Osteoblast (primary cell): ENCODE results near the gene GDNF. TPM values are rescaled to one million over a fixed set of nuclear protein-coding genes. Genes with fewer than 3 reads are reported as not detected.

Experiments
- DNase-seq: peaks from one replicate; pipeline ENCODE4 v3.0.0; 2011; ENCODE audit warnings: low spot score, mixed read lengths; ENCODE audit not compliant: insufficient read length; ENCODE audit errors: missing footprints
- H2AFZ ChIP-seq: 2 replicates; pipeline ENCODE4 v1.6.0; 2011; ENCODE audit warnings: mild to moderate bottlenecking, low read length
- H3K27ac ChIP-seq: 2 replicates; pipeline ENCODE4 v1.5.1; 2011; ENCODE audit warnings: mild to moderate bottlenecking, low read depth, low read length, moderate library complexity
- H3K27me3 ChIP-seq: 2 replicates; pipeline ENCODE4 v1.6.0; 2012; ENCODE audit warnings: mild to moderate bottlenecking, control low read depth, inconsistent platforms, low read length, moderate library complexity; ENCODE audit not compliant: insufficient read depth
- H3K36me3 ChIP-seq: 2 replicates; pipeline ENCODE4 v1.5.1; 2011; ENCODE audit warnings: mild to moderate bottlenecking, low read length, control low read depth, moderate library complexity; ENCODE audit not compliant: insufficient read depth
- H3K4me1 ChIP-seq: 2 replicates; pipeline ENCODE4 v1.5.1; 2011; ENCODE audit warnings: mild to moderate bottlenecking, low read length, control low read depth, moderate library complexity; ENCODE audit not compliant: insufficient read depth
- H3K4me2 ChIP-seq: 2 replicates; pipeline ENCODE4 v1.6.0; 2011; ENCODE audit warnings: mild to moderate bottlenecking, low read length; ENCODE audit not compliant: insufficient read depth
- H3K4me3 ChIP-seq: fragments of 200-600 bp; sonication (generic); 3 replicates; pipeline ENCODE4 v1.5.1; 2012; ENCODE audit warnings: mild to moderate bottlenecking, low read length, inconsistent platforms; ENCODE audit not compliant: insufficient read depth
- H3K79me2 ChIP-seq: 2 replicates; pipeline ENCODE4 v1.6.0; 2012; ENCODE audit warnings: mild to moderate bottlenecking, low read length, control low read depth, inconsistent platforms; ENCODE audit not compliant: insufficient read depth
- H3K9me3 ChIP-seq: 2 replicates; pipeline ENCODE4 v1.5.1; 2011; ENCODE audit warnings: low read depth, low read length, control low read depth
- H4K20me1 ChIP-seq: 2 replicates; pipeline ENCODE4 v1.6.0; 2012; ENCODE audit warnings: mild to moderate bottlenecking, low read length, control low read depth; ENCODE audit not compliant: insufficient read depth
- CTCF ChIP-seq: IDR thresholded peaks from 2 replicates; pipeline ENCODE4 v1.5.1; 2011; ENCODE audit warnings: mild to moderate bottlenecking, low read depth, low read length, moderate library complexity; ENCODE audit errors: extremely low read depth
- total RNA-seq: library from RNA; depleted of rRNA; stranded (reverse); fragments of >200 nt; gene quantifications from 2 replicates; pipeline ENCODE4 v1.2.3, GENCODE V29; 2012

Gene GDNF
- total RNA-seq, 1 donor, result 6.2 TPM

- Histone ChIP-seq H3K4me2 (no peak overlapping the region), H3K4me1 (peaks cover 16% of the 10 kb centered on the region), H3K4me3 (no peak overlapping the region), H3K27ac (peak overlapping the region; percentile 51), H4K20me1 (no peaks in the 10 kb centered on the region), H3K27me3 (no peaks in the 10 kb centered on the region), H3K79me2 (no peaks in the 10 kb centered on the region), H3K36me3 (no peaks in the 10 kb centered on the region), H2AFZ (peak overlapping the region; percentile 3), H3K9me3 (peaks cover 6% of the 10 kb centered on the region)
- DNase-seq, result peak; percentile 47
- TF ChIP-seq CTCF, result peak; percentile 17
Observed at GRCh38 chr5:37792975-37793631, 46.7 kb downstream of the GDNF start.

GRCh38 chr5:37791321-37791720 is 48.5 kb downstream of the GDNF start:
- no peak for TF ChIP-seq CTCF
- Histone ChIP-seq H3K4me3 (no peak overlapping the region), H3K36me3 (no peaks in the 10 kb centered on the region), H3K27ac (no peak overlapping the region), H3K4me1 (peaks cover 27% of the 10 kb centered on the region), H3K4me2 (no peak overlapping the region), H2AFZ (no peak overlapping the region), H4K20me1 (no peaks in the 10 kb centered on the region), H3K27me3 (no peaks in the 10 kb centered on the region), H3K9me3 (peaks cover 6% of the 10 kb centered on the region), H3K79me2 (no peaks in the 10 kb centered on the region)
- DNase-seq, result no peak

DNA sequence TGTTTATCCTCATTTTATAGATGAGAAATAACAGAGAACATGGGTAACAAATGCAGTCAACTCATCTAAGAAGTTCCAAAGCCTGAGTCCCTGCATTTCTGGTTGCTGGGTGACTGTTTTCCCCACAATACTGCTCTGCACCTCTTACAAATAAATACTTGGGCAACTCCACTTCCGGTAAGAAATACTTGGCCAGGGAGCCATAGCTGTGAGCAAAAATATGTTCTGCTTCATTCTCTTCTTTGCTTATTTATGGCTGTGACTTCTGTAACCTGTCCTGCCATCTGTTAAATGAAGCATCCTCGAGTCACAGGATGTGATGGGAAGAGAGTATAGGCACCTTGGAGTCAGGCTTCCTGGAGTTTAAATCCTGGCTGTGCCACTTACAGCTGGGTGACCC is 49.9 kb downstream of the GDNF start:
- no peaks in the 10 kb centered on the region for H4K20me1 ChIP-seq
- no peak overlapping the region for H2AFZ ChIP-seq
- H3K4me3 ChIP-seq, result no peak overlapping the region
- no peak for DNase-seq
- H3K27ac ChIP-seq, result no peak overlapping the region
- H3K36me3 ChIP-seq, result no peaks in the 10 kb centered on the region
- H3K4me1 ChIP-seq, result peaks cover 27% of the 10 kb centered on the region
- H3K79me2 ChIP-seq, result no peaks in the 10 kb centered on the region
- H3K27me3 ChIP-seq, result no peaks in the 10 kb centered on the region
- no peak for TF ChIP-seq CTCF
- H3K9me3 ChIP-seq, result peaks cover 4% of the 10 kb centered on the region
- no peak overlapping the region for H3K4me2 ChIP-seq

- H3K27me3 ChIP-seq, result no peaks in the 10 kb centered on the region
- H3K27ac ChIP-seq, result peak overlapping the region; percentile 65
- H2AFZ ChIP-seq, result no peak overlapping the region
- DNase-seq, result no peak
- no peaks in the 10 kb centered on the region for H3K9me3 ChIP-seq
- peaks cover 20% of the 10 kb centered on the region for H3K4me1 ChIP-seq
- no peak for TF ChIP-seq CTCF
- no peaks in the 10 kb centered on the region for H4K20me1 ChIP-seq
- no peaks in the 10 kb centered on the region for H3K79me2 ChIP-seq
- peak overlapping the region; percentile 4 for H3K4me2 ChIP-seq
- no peak overlapping the region for H3K4me3 ChIP-seq
- H3K36me3 ChIP-seq, result no peaks in the 10 kb centered on the region
Observed at GRCh38 chr5:37787742-37788141, 52.1 kb downstream of the GDNF start.
